H1 (cell line): ENCODE results near the gene AP2A2. TPM values are rescaled to one million over a fixed set of nuclear protein-coding genes. Genes with fewer than 3 reads are reported as not detected.

Source experiments
- CTCF ChIA-PET: fragments of 300-600 bp; sonication (Branson Sonifier 250); formaldehyde crosslinking; loops from one replicate; lab custom pipeline; 2021; ENCODE audit not compliant: partially characterized antibody; lab: Charles Lee
- POLR2A ChIA-PET: fragments of 300-600 bp; sonication (Branson Sonifier 250); formaldehyde crosslinking; loops from one replicate; lab custom pipeline; 2021; ENCODE audit warnings: inconsistent platforms; ENCODE audit not compliant: partially characterized antibody; lab: Charles Lee
- DNase-seq, 2 experiments: peaks; one replicate each; pipeline versions ENCODE4 v3.0.0 to v3.0.0-alpha.2; 2010 to 2022; ENCODE audit warnings: low spot score in 2 of 2, low read depth in 1 of 2, mixed read lengths in 1 of 2
- FAIRE-seq: peaks from 2 replicates; lab custom pipeline; 2011; peaks lifted over from hg19 to GRCh38; lab: Jason Lieb, UNC
- H2AFZ ChIP-seq: 2 replicates; pipeline ENCODE4 v1.8.1; 2012; ENCODE audit warnings: low read length, inconsistent platforms
- H2AK5ac ChIP-seq: 2 replicates; pipeline ENCODE4 v1.6.1; 2013; ENCODE audit warnings: low read depth, low read length
- H2BK120ac ChIP-seq: replicated peaks from 2 replicates; pipeline ENCODE3; 2013; ENCODE audit warnings: low read depth, low read length, inconsistent platforms
- H2BK12ac ChIP-seq: 2 replicates; pipeline ENCODE4 v1.6.1; 2013; ENCODE audit warnings: low read depth, low read length
- H2BK15ac ChIP-seq: 2 replicates; pipeline ENCODE4 v1.6.1; 2013; ENCODE audit warnings: low read length
- H2BK20ac ChIP-seq: 2 replicates; pipeline ENCODE4 v1.6.1; 2013; ENCODE audit warnings: low read length
- H2BK5ac ChIP-seq: 2 replicates; pipeline ENCODE4 v1.6.1; 2013; ENCODE audit warnings: low read depth, low read length
- H3K14ac ChIP-seq: 2 replicates; pipeline ENCODE4 v1.6.1; 2013; ENCODE audit warnings: inconsistent platforms; ENCODE audit not compliant: insufficient read length
- H3K18ac ChIP-seq: 2 replicates; pipeline ENCODE4 v1.6.1; 2013; ENCODE audit warnings: low read length; ENCODE audit errors: extremely low read depth
- H3K23ac ChIP-seq: 2 replicates; pipeline ENCODE4 v1.6.1; 2013; ENCODE audit warnings: inconsistent platforms; ENCODE audit not compliant: insufficient read length
- H3K23me2 ChIP-seq: 2 replicates; pipeline ENCODE4 v1.6.1; 2013; ENCODE audit warnings: low read depth, low read length
- H3K27ac ChIP-seq: 2 replicates; pipeline ENCODE4 v1.6.1; 2011; ENCODE audit warnings: low read depth, low read length, inconsistent platforms
- H3K27me3 ChIP-seq, 4 experiments: replicated peaks in 1 of 4; 1 replicate in 1 of 4; 2 replicates in 3 of 4; pipeline versions ENCODE4 v1.6.1 to v1.8.1; 2011 to 2013; ENCODE audit warnings: low read length in 3 of 4, mild to moderate bottlenecking in 3 of 4, inconsistent platforms in 2 of 4, mixed read lengths in 2 of 4, moderate library complexity in 1 of 4; ENCODE audit not compliant: control insufficient read depth in 3 of 4, insufficient read depth in 3 of 4; ENCODE audit errors: extremely low read depth in 1 of 4
- H3K36me3 ChIP-seq, 4 experiments: 2 replicates each; pipeline versions ENCODE4 v1.6.1 to v1.8.1; 2011 to 2013; ENCODE audit warnings: mild to moderate bottlenecking in 4 of 4, low read length in 3 of 4, moderate library complexity in 2 of 4, control low read depth in 1 of 4, inconsistent platforms in 1 of 4; ENCODE audit not compliant: insufficient read depth in 4 of 4, control insufficient read depth in 2 of 4
- H3K4ac ChIP-seq: replicated peaks from 2 replicates; pipeline ENCODE3; 2013; ENCODE audit warnings: low read length, low read depth, mixed read lengths, inconsistent platforms; ENCODE audit not compliant: insufficient read length
- H3K4me1 ChIP-seq, 4 experiments: replicated peaks in 1 of 4; 1 replicate in 1 of 4; 2 replicates in 3 of 4; pipeline versions ENCODE4 v1.6.1 to v1.8.1; 2011 to 2013; ENCODE audit warnings: low read length in 3 of 4, inconsistent platforms in 2 of 4, mixed read lengths in 1 of 4; ENCODE audit not compliant: insufficient read depth in 4 of 4, control insufficient read depth in 3 of 4
- H3K4me2 ChIP-seq, 2 experiments: 2 replicates each; pipeline versions ENCODE4 v1.6.1 to v1.8.1; 2011 to 2013; ENCODE audit warnings: low read depth in 2 of 2, low read length in 2 of 2, control low read depth in 1 of 2, inconsistent platforms in 1 of 2, mild to moderate bottlenecking in 1 of 2; ENCODE audit not compliant: insufficient read depth in 1 of 2
- H3K4me3 ChIP-seq, 4 experiments: fragments of 200-600, 300-600 bp in 1 of 4; sonication (generic), shearing (Covaris generic), sonication (Bioruptor Twin) in 1 of 4; 2 replicates each; pipeline versions ENCODE4 v1.5.1 to v1.8.1; 2011 to 2016; ENCODE audit warnings: low read length in 4 of 4, low read depth in 3 of 4, control low read depth in 2 of 4, inconsistent platforms in 2 of 4, mild to moderate bottlenecking in 2 of 4, mixed read lengths in 1 of 4, moderate library complexity in 1 of 4; ENCODE audit not compliant: insufficient read depth in 2 of 4; ENCODE audit errors: extremely low read depth in 1 of 4
- H3K56ac ChIP-seq: replicated peaks from 2 replicates; pipeline ENCODE3; 2013; ENCODE audit warnings: low read depth, mild to moderate bottlenecking, mixed read lengths, low read length, inconsistent platforms; ENCODE audit not compliant: insufficient read length
- H3K79me1 ChIP-seq: 2 replicates; pipeline ENCODE4 v1.6.1; 2013; ENCODE audit warnings: low read depth, low read length, control low read depth
- H3K79me2 ChIP-seq, 2 experiments: 2 replicates each; pipeline versions ENCODE4 v1.6.1 to v1.8.1; 2012 to 2013; ENCODE audit warnings: low read length in 2 of 2, mild to moderate bottlenecking in 2 of 2, inconsistent platforms in 1 of 2; ENCODE audit not compliant: insufficient read depth in 2 of 2, control insufficient read depth in 1 of 2
- H3K9ac ChIP-seq, 4 experiments: replicated peaks in 1 of 4; 1 replicate in 1 of 4; 2 replicates in 3 of 4; pipeline versions ENCODE4 v1.6.1 to v1.8.1; 2011 to 2013; ENCODE audit warnings: low read depth in 3 of 4, low read length in 3 of 4, control low read depth in 2 of 4, mild to moderate bottlenecking in 2 of 4, moderate library complexity in 2 of 4, inconsistent platforms in 1 of 4; ENCODE audit errors: extremely low read depth in 1 of 4
- H3K9me3 ChIP-seq, 2 experiments: 2 replicates each; pipeline versions ENCODE4 v1.6.1 to v1.8.1; 2012 to 2013; ENCODE audit warnings: mild to moderate bottlenecking in 2 of 2, moderate library complexity in 2 of 2, control low read depth in 1 of 2, inconsistent platforms in 1 of 2, low read depth in 1 of 2, low read length in 1 of 2, mixed read lengths in 1 of 2; ENCODE audit not compliant: insufficient read depth in 2 of 2
- H4K20me1 ChIP-seq, 2 experiments: replicated peaks in 1 of 2; 2 replicates each; pipeline versions ENCODE3 to v1.8.1; 2011 to 2013; ENCODE audit warnings: inconsistent platforms in 2 of 2, low read length in 2 of 2, mild to moderate bottlenecking in 1 of 2; ENCODE audit not compliant: insufficient read depth in 2 of 2, control insufficient read depth in 1 of 2
- H4K5ac ChIP-seq: 2 replicates; pipeline ENCODE4 v1.6.1; 2013; ENCODE audit warnings: low read length, low read depth, mixed read lengths, inconsistent platforms; ENCODE audit not compliant: insufficient read length
- H4K8ac ChIP-seq: 2 replicates; pipeline ENCODE4 v1.8.0; 2013; ENCODE audit warnings: mild to moderate bottlenecking, moderate library complexity, low read length, inconsistent platforms; ENCODE audit not compliant: insufficient read depth; ENCODE audit errors: extremely low read depth
- H4K91ac ChIP-seq: replicated peaks from 2 replicates; pipeline ENCODE3; 2013; ENCODE audit warnings: low read length, mixed read lengths, inconsistent platforms; ENCODE audit not compliant: insufficient read length
- GABPA ChIP-seq: IDR thresholded peaks from 2 replicates; pipeline ENCODE4 v1.6.1; 2011; ENCODE audit warnings: mild to moderate bottlenecking, low read length, moderate library complexity, borderline replicate concordance; ENCODE audit not compliant: insufficient read depth
- GTF2F1 ChIP-seq: IDR thresholded peaks from 2 replicates; pipeline ENCODE4 v1.6.1; 2012; ENCODE audit warnings: low read depth, low read length, improper control_type of control experiment, borderline replicate concordance
- PHF8 ChIP-seq: fragments of 200-600 bp; sonication (generic); conservative IDR thresholded peaks from 2 replicates; pipeline ENCODE4 v1.7.1; 2012; ENCODE audit warnings: low read depth, mild to moderate bottlenecking, inconsistent platforms, low read length, moderate library complexity
- RNF2 ChIP-seq: fragments of 200-900, 300-1000 bp; sonication (generic); IDR thresholded peaks from 2 replicates; pipeline ENCODE4 v1.7.1; 2016; ENCODE audit warnings: borderline replicate concordance, low read depth, mild to moderate bottlenecking, antibody characterized with exemption, low read length; ENCODE audit not compliant: poor library complexity, severe bottlenecking; ENCODE audit errors: missing control alignments
- SAP30 ChIP-seq: fragments of 300-600 bp; sonication (generic); IDR thresholded peaks from 2 replicates; pipeline ENCODE4 v1.7.1; 2012; ENCODE audit warnings: low read length, moderate library complexity, mild to moderate bottlenecking, inconsistent platforms; ENCODE audit not compliant: insufficient read depth, insufficient replicate concordance
- SIX5 ChIP-seq: IDR thresholded peaks from 2 replicates; pipeline ENCODE4 v1.6.1; 2011; ENCODE audit warnings: mild to moderate bottlenecking, low read depth, low read length
- SUZ12 ChIP-seq: fragments of 200-600 bp; sonication (generic); IDR thresholded peaks from 2 replicates; pipeline ENCODE4 v1.6.1; 2012; ENCODE audit warnings: mild to moderate bottlenecking, inconsistent platforms, low read length, moderate library complexity, mixed read lengths
- TAF1 ChIP-seq: IDR thresholded peaks from 2 replicates; pipeline ENCODE4 v1.6.1; 2011; ENCODE audit warnings: mild to moderate bottlenecking, low read depth, low read length
- TBP ChIP-seq: IDR thresholded peaks from 2 replicates; pipeline ENCODE4 v1.6.1; 2011; ENCODE audit warnings: low read depth, low read length, improper control_type of control experiment
- TCF12 ChIP-seq: IDR thresholded peaks from 2 replicates; pipeline ENCODE4 v1.6.1; 2011; ENCODE audit warnings: low read depth, mild to moderate bottlenecking, low read length
- YY1 ChIP-seq: IDR thresholded peaks from 2 replicates; pipeline ENCODE4 v1.6.1; 2011; ENCODE audit warnings: low read depth, mild to moderate bottlenecking, low read length
- ZNF274 ChIP-seq: IDR thresholded peaks from 2 replicates; pipeline ENCODE4 v1.7.0; 2012; ENCODE audit warnings: low read length, borderline replicate concordance; ENCODE audit errors: extremely low read depth
- WGBS, 2 experiments: shearing (Covaris generic) in 1 of 2; methylation state at CpG; one replicate each; pipeline versions ENCODE4 v1.1.6 to v1.1.7; 2013 to 2015; ENCODE audit warnings: low lambda C conversion rate in 2 of 2, mixed read lengths in 2 of 2, inconsistent platforms in 1 of 2, low coverage in 1 of 2, missing lambda C conversion rate in 1 of 2; ENCODE audit not compliant: insufficient replicate concordance in 2 of 2, insufficient coverage in 1 of 2, insufficient read length in 1 of 2; ENCODE audit errors: extremely low coverage in 1 of 2, missing lambda C conversion rate in 1 of 2; 5-methylcytosine and 5-hydroxymethylcytosine counted together
- polyA plus RNA-seq, 7 experiments: library from polyadenylated mRNA; depleted of rRNA in 3 of 7; stranded (reverse) in 5 of 7; unstranded in 2 of 7; fragments of >200 nt in 5 of 7; fragments of 200-250 nt in 2 of 7; gene quantifications; 1 replicate in 5 of 7; 2 replicates in 1 of 7; 4 replicates in 1 of 7; pipeline versions ENCODE4 v1.2.1 to v1.2.3, GENCODE V29; 2011 to 2013; ENCODE audit warnings: missing spikeins in 2 of 7, mixed read lengths in 2 of 7
- total RNA-seq: library from RNA; stranded (reverse); fragmentation: NEBNext Ultra II Directional; extraction: Animal tissue kit (Norgen Biotek cat#: 25700); gene quantifications from 2 replicates; pipeline ENCODE4 v1.2.1, GENCODE V29; 2021
- TF ChIP-seq, protein P1 (sequence below): IDR thresholded peaks from 2 replicates; pipeline ENCODE4 v1.6.1; 2011; ENCODE audit warnings: low read length, improper control_type of control experiment

Gene AP2A2
- total and polyA plus RNA-seq, 2 of the 8 experiments (the other 6 are each of a cell fraction or from before 2014, with no cell fraction given): 50.0 to 65.0 TPM

DNA sequence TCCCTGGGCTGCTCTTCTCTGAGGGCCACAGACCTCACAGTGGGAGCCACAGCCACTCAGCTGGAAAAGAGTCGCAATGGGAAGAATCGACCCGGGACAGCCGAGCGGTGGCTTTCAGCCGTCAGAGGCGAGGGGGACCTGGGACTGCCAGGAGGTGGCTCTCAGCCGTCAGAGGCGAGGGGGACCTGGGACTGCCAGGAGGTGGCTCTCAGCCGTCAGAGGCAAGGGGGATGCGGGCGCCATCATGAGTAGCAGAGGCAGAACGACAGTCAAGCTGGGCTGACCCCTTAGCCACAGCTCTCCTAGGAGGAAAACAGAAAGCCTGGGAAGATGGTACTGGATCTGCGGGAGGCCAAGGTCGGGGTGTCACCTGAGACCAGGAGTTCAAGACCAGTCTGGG is 134.1 kb downstream of the AP2A2 start:
- Histone ChIP-seq H3K27me3 (no peaks in the 10 kb centered on the region), H3K23ac (no peak overlapping the region), H3K23me2 (peaks cover 2% of the 10 kb centered on the region; the same call in 1 of the 2 replicates), H3K27ac (no peak overlapping the region), H4K91ac (no peak overlapping the region), H3K56ac (no peak overlapping the region), H3K14ac (no peak overlapping the region), H3K4me3 (no peak overlapping the region), H2BK5ac (no peak overlapping the region), H2BK20ac (no peak overlapping the region), H3K9me3 (peaks cover 4 to 5% of the 10 kb centered on the region in 2 experiments; a peak in 2 of 4 replicates), H2BK12ac (no peak overlapping the region), H2BK120ac (no peak overlapping the region), H3K18ac (no peak overlapping the region), H3K79me2 (no peaks in the 10 kb centered on the region), H3K9ac (no peak overlapping the region), H4K8ac (no peak overlapping the region), H2AK5ac (no peak overlapping the region), H4K5ac (no peak overlapping the region), H3K4ac (no peak overlapping the region), H3K36me3 (no peaks in the 10 kb centered on the region), H2BK15ac (no peak overlapping the region), H2AFZ (no peak overlapping the region), H3K79me1 (no peaks in the 10 kb centered on the region), H3K4me2 (no peak overlapping the region), H4K20me1 (peaks cover 0 to 3% of the 10 kb centered on the region in 2 experiments), H3K4me1 (no peaks in the 10 kb centered on the region)
- no peak for DNase-seq
- ChIA-PET CTCF (interaction anchor here (3.6 kb wide), 1 partner anchor 9 kb away, joined by 14 read pairs; no protein-coding TSS in a partner anchor), POLR2A (interaction anchor here (1.1 kb wide), 1 partner anchor 199 kb away, joined by 4 read pairs; no protein-coding TSS in a partner anchor)
- no peak for FAIRE-seq
- whole genome bisulfite sequencing, 2 experiments: 82% methylated on average over 15 of the region's 15 CpGs; no CpG with 5 or more reads in 1 of the 2 experiments
- TF ChIP-seq SAP30: no peak
- no peak for TF ChIP-seq GABPA
- no peak for TF ChIP-seq PHF8
- TF ChIP-seq RNF2: no peak
- peak; percentile 29; the same call in 1 of the 2 replicates for TF ChIP-seq TBP
- no peak for TF ChIP-seq SIX5
- no peak for TF ChIP-seq GTF2F1
- TF ChIP-seq TAF1: no peak
- TF ChIP-seq, protein P1, sequence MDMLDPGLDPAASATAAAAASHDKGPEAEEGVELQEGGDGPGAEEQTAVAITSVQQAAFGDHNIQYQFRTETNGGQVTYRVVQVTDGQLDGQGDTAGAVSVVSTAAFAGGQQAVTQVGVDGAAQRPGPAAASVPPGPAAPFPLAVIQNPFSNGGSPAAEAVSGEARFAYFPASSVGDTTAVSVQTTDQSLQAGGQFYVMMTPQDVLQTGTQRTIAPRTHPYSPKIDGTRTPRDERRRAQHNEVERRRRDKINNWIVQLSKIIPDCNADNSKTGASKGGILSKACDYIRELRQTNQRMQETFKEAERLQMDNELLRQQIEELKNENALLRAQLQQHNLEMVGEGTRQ: no peak
- TF ChIP-seq SUZ12: no peak
- TF ChIP-seq YY1: no peak
- no peak for TF ChIP-seq ZNF274
- no peak for TF ChIP-seq TCF12
